K562 (cell line): ENCODE results near the gene NR5A1. TPM values are rescaled to one million over a fixed set of nuclear protein-coding genes. Genes with fewer than 3 reads are reported as not detected.

ENCODE experiments used
- ATAC-seq: fragments of 200-7000 bp; cut with Tn5 transposase; 3 replicates; pipeline ENCODE4 v1.9.1; 2020; ENCODE audit warnings: moderate library complexity
- BruUV-seq: library from RNA; stranded (reverse); fragments of 400-500 nt; replicated peaks from 2 replicates; lab custom pipeline; 2021; lab: Mats Ljungman, UMichigan
- CTCF ChIA-PET: fragments of 300-600 bp; formaldehyde crosslinking; extraction: SDS; loops from one replicate; lab custom pipeline; 2021; ENCODE audit warnings: low intra/inter-chr PET ratio; lab: Yijun Ruan, JAX
- POLR2A ChIA-PET: fragments of 300-600, 350-650 bp; sonication (Branson Sonifier 250); formaldehyde crosslinking; extraction: SDS; loops from one replicate; lab custom pipeline; 2021; ENCODE audit warnings: antibody characterized with exemption, inconsistent platforms; lab: Yijun Ruan, JAX
- DNase-seq, 4 experiments: peaks; one replicate each; pipeline versions ENCODE4 v3.0.0 to v3.0.0-alpha.2; 2011 to 2018; ENCODE audit warnings: low spot score in 3 of 4, mixed read lengths in 3 of 4; ENCODE audit errors: extremely low read depth in 1 of 4
- FAIRE-seq: peaks from 2 replicates; lab custom pipeline; 2011; peaks lifted over from hg19 to GRCh38; lab: Jason Lieb, UNC
- H2AFZ ChIP-seq: 2 replicates; pipeline ENCODE4 v1.6.0; 2011; ENCODE audit warnings: low read depth, low read length, control low read depth, inconsistent platforms
- H3K27ac ChIP-seq: fragments of 200-600 bp; 3 replicates; pipeline ENCODE4 v1.8.0; 2011; ENCODE audit warnings: low read depth, mild to moderate bottlenecking, control low read depth, inconsistent platforms, low read length, moderate library complexity, mixed read lengths; ENCODE audit errors: extremely low read depth
- H3K27me3 ChIP-seq, 2 experiments: fragments of 300-600 bp in 1 of 2; 2 replicates in 1 of 2; 3 replicates in 1 of 2; pipeline versions ENCODE4 v1.6.0 to v1.8.0; 2011; ENCODE audit warnings: inconsistent platforms in 2 of 2, low read length in 2 of 2, mild to moderate bottlenecking in 1 of 2, mixed read lengths in 1 of 2, moderate library complexity in 1 of 2; ENCODE audit not compliant: control insufficient read depth in 2 of 2, insufficient read depth in 2 of 2
- H3K36me3 ChIP-seq: fragments of 300-600 bp; 3 replicates; pipeline ENCODE4 v1.8.0; 2011; ENCODE audit warnings: mild to moderate bottlenecking, low read length, inconsistent platforms; ENCODE audit not compliant: control insufficient read depth, insufficient read depth
- H3K4me1 ChIP-seq, 2 experiments: fragments of 200-600 bp in 1 of 2; replicated peaks in 1 of 2; 2 replicates in 1 of 2; 3 replicates in 1 of 2; pipeline versions ENCODE4 v1.5.1 to v1.8.0; 2011; ENCODE audit warnings: inconsistent platforms in 2 of 2, low read length in 2 of 2, mild to moderate bottlenecking in 1 of 2, mixed read lengths in 1 of 2, moderate library complexity in 1 of 2; ENCODE audit not compliant: control insufficient read depth in 2 of 2, insufficient read depth in 2 of 2
- H3K4me2 ChIP-seq: 2 replicates; pipeline ENCODE4 v1.6.1; 2011; ENCODE audit warnings: low read length, control low read depth, inconsistent platforms, mixed read lengths; ENCODE audit not compliant: insufficient read depth
- H3K4me3 ChIP-seq: fragments of 200-600 bp; sonication (generic), shearing (Covaris generic); 2 replicates; pipeline ENCODE4 v1.5.1; 2016; ENCODE audit warnings: control low read depth, inconsistent platforms
- H3K79me2 ChIP-seq: fragments of 200-600 bp; 3 replicates; pipeline ENCODE4 v1.8.0; 2011; ENCODE audit warnings: low read length, inconsistent platforms; ENCODE audit not compliant: control insufficient read depth, insufficient read depth
- H3K9ac ChIP-seq, 2 experiments: 2 replicates each; pipeline versions ENCODE4 v1.6.0 to v1.6.1; 2011; ENCODE audit warnings: low read depth in 2 of 2, low read length in 2 of 2, control low read depth in 1 of 2, inconsistent platforms in 1 of 2, mild to moderate bottlenecking in 1 of 2, mixed read lengths in 1 of 2; ENCODE audit not compliant: insufficient read depth in 1 of 2
- H3K9me1 ChIP-seq: one replicate; pipeline ENCODE4 v1.6.0; 2011; ENCODE audit warnings: inconsistent platforms, mild to moderate bottlenecking, low read length, moderate library complexity; ENCODE audit not compliant: control insufficient read depth, insufficient read depth
- H3K9me3 ChIP-seq: replicated peaks from 2 replicates; pipeline ENCODE4 v1.5.1; 2011; ENCODE audit warnings: low read depth, low read length, inconsistent platforms; ENCODE audit not compliant: control insufficient read depth, insufficient read depth
- H4K20me1 ChIP-seq: replicated peaks from 2 replicates; pipeline ENCODE4 v1.6.1; 2011; ENCODE audit warnings: low read length, inconsistent platforms, mixed read lengths; ENCODE audit not compliant: control insufficient read depth, insufficient read depth
- CBX2 ChIP-seq: fragments of 200-600 bp; sonication (generic); IDR thresholded peaks from one replicate; pipeline ENCODE4 v1.6.1; 2012; ENCODE audit warnings: mild to moderate bottlenecking, low read length, inconsistent platforms; ENCODE audit not compliant: insufficient read depth, poor library complexity, severe bottlenecking
- DPF2 ChIP-seq: fragments of 450-650 bp; IDR thresholded peaks from 2 replicates; pipeline ENCODE4 v1.6.1; 2016
- KAT8 ChIP-seq: fragments of 450-650 bp; IDR thresholded peaks from 2 replicates; pipeline ENCODE4 v1.6.1; 2016; ENCODE audit warnings: low read depth, mild to moderate bottlenecking
- NFIX ChIP-seq: fragments of 250-450 bp; sonication (Bioruptor Pico); IDR thresholded peaks from 2 replicates; pipeline ENCODE4 v1.4.0; 2020; ENCODE audit warnings: low read depth, mild to moderate bottlenecking, moderate library complexity
- PTBP1 ChIP-seq: fragments of 200-400 bp; formaldehyde crosslinking; IDR thresholded peaks from 2 replicates; pipeline ENCODE4 v1.6.1; 2017; ENCODE audit warnings: low read depth, low read length
- SMARCE1 ChIP-seq: fragments of 450-650 bp; IDR thresholded peaks from 2 replicates; pipeline ENCODE4 v1.7.1; 2016; ENCODE audit warnings: mild to moderate bottlenecking
- ZNF778 ChIP-seq: fragments of 450-650 bp; formaldehyde crosslinking; IDR thresholded peaks from 2 replicates; pipeline ENCODE4 v1.4.0; 2020; ENCODE audit warnings: mild to moderate bottlenecking, moderate library complexity
- WGBS: fragments of 100-300 bp; shearing (Covaris generic); methylation state at CpG from one replicate; pipeline ENCODE4 v1.1.6; 2016; ENCODE audit warnings: low coverage, mixed read lengths; ENCODE audit not compliant: insufficient coverage; ENCODE audit errors: missing lambda C conversion rate; 5-methylcytosine and 5-hydroxymethylcytosine counted together
- in situ Hi-C: fragments of 300-500 bp; cut with MboI; formaldehyde crosslinking; loops from 4 replicates; pipeline ENCODE4 v1.15.0; 2018; ENCODE audit warnings: inconsistent platforms, mixed read lengths
- intact Hi-C: fragments of 100-400 bp; cut with micrococcal nuclease; formaldehyde crosslinking; loops from 2 replicates; pipeline ENCODE4 v1.14.2; 2022
- polyA plus RNA-seq, 8 experiments: library from polyadenylated mRNA; depleted of rRNA in 4 of 8; stranded (reverse) in 5 of 8; unstranded in 3 of 8; fragments of >200 nt; fragmentation: Nextera tagmentation in 2 of 8; fragmentation: Illumina TruSeq in 1 of 8; extraction: Ambion mirVana in 2 of 8; extraction: Trizol in 1 of 8; gene quantifications; 2 replicates each; pipeline versions ENCODE4 v1.2.1 to v1.2.3, GENCODE V29; 2011 to 2014; ENCODE audit warnings: inconsistent platforms in 1 of 8, missing spikeins in 1 of 8
- total RNA-seq, 7 experiments: library from RNA; depleted of rRNA in 6 of 7; stranded (reverse); fragments of >200 nt in 6 of 7; fragmentation: Illumina TruSeq in 2 of 7; extraction: Trizol in 2 of 7; gene quantifications; 2 replicates each; pipeline versions ENCODE4 v1.2.1 to v1.2.3, GENCODE V29; 2011 to 2021; ENCODE audit warnings: low replicate concordance in 1 of 7
- TF ChIP-seq, protein P1 (sequence below), 2 experiments: fragments of 200-800 bp in 1 of 2; sonication (Bioruptor generic) in 1 of 2; sonication (generic) in 1 of 2; formaldehyde crosslinking in 1 of 2; IDR thresholded peaks in 1 of 2; conservative IDR thresholded peaks in 1 of 2; 2 replicates each; pipeline versions ENCODE4 v1.5.0 to v1.6.1; 2016 to 2020; ENCODE audit warnings: missing compliant biosample characterization in 1 of 2, missing genetic modification characterization in 1 of 2, missing genetic modification reagents in 1 of 2

Gene NR5A1
- total and polyA plus RNA-seq, 9 of the 15 experiments (the other 6 are each of a cell fraction or from before 2014, with no cell fraction given): 0.11 to 0.32 (median 0.20) TPM; not detected in 6

DNA sequence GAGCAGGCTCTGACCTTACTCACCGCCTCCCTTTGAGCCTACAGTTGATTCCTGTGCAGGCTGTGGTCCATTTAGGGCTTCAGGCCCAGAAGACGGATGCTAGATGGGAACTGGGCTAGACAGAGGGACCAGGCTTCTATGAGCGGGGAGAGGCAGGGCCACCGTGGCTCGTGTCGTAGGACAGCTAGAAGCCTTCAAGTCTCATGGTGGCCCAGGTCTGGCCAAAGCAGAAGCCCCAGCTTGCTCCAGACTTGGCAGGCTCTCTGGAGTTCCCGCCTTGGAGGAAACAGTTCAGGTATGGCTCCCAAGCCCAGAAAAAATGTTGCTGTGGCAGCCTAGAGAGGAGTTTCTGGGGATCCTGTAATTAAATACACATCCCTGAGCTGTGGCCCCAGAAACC, 10.9 kb upstream of the NR5A1 start (continued):
- TF ChIP-seq, protein P1, sequence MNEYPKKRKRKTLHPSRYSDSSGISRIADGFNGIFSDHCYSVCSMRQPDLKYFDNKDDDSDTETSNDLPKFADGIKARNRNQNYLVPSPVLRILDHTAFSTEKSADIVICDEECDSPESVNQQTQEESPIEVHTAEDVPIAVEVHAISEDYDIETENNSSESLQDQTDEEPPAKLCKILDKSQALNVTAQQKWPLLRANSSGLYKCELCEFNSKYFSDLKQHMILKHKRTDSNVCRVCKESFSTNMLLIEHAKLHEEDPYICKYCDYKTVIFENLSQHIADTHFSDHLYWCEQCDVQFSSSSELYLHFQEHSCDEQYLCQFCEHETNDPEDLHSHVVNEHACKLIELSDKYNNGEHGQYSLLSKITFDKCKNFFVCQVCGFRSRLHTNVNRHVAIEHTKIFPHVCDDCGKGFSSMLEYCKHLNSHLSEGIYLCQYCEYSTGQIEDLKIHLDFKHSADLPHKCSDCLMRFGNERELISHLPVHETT (CRISPR knock-in tag; conservative IDR thresholded peaks at IDR 0.05 in 1 of 2, IDR thresholded peaks at IDR 0.05 in 1 of 2): no peak
- TF ChIP-seq KAT8 (no peak), SMARCE1 (no peak), NFIX (CRISPR knock-in tag) (no peak)

DNA sequence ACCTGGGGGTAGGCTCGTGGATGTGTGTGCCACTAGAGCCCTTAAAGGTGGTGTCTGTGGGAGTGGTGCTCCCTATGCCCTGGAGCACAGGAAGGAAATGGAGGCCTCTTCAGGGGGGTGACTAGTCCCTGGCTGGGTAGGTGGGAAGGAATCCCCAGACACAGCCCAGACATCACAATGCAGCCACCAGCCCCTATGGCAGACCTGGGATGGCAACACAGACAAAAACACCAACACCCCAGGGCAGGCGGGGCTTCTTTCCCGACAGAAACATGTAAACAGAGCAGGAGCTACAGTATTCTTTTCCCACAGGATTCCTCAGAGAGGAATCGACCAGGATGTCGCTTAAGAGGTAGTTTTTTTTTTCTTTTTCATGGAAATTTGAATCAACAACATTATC, 10.4 kb upstream of the NR5A1 start:
- in situ Hi-C loops: no loop called here
- Histone ChIP-seq H3K9me3 (no peaks in the 10 kb centered on the region), H3K4me1 (peaks cover 11 to 13% of the 10 kb centered on the region in 2 experiments), H2AFZ (no peak overlapping the region), H3K4me3 (no peak overlapping the region), H3K79me2 (no peaks in the 10 kb centered on the region), H3K9me1 (no peaks in the 10 kb centered on the region), H4K20me1 (no peaks in the 10 kb centered on the region), H3K36me3 (peaks cover 28% of the 10 kb centered on the region; the same call in 1 of the 3 replicates), H3K4me2 (no peak overlapping the region), H3K27me3 (no peaks in the 10 kb centered on the region), H3K9ac (no peak overlapping the region), H3K27ac (no peak overlapping the region)
- FAIRE-seq (no peak), ATAC-seq (no peak), DNase-seq (no peak)
- BruUV-seq: no TSS peak
- WGBS: 88% methylated on average over 3 of the region's 5 CpGs
- POLR2A ChIA-PET: interaction anchor here (0.7 kb wide), 2 partner anchors 84 to 662 kb away, joined by 3 read pairs; no protein-coding TSS in a partner anchor
- TF ChIP-seq PTBP1 (no peak), CBX2 (no peak), ZNF778 (no peak), DPF2 (no peak)
- CTCF ChIA-PET: no interaction called here
- intact Hi-C loops: no loop called here
